Measurements from ENCODE around the gene BABAM2. TPM values are rescaled to one million over a fixed set of nuclear protein-coding genes. Genes with fewer than 3 reads are reported as not detected.

BABAM2 gene
- total and polyA plus RNA-seq, 9 of the 15 experiments (the other 6 are each of a cell fraction or from before 2014, with no cell fraction given): 10.9 to 37.4 (median 25.6) TPM

DNA sequence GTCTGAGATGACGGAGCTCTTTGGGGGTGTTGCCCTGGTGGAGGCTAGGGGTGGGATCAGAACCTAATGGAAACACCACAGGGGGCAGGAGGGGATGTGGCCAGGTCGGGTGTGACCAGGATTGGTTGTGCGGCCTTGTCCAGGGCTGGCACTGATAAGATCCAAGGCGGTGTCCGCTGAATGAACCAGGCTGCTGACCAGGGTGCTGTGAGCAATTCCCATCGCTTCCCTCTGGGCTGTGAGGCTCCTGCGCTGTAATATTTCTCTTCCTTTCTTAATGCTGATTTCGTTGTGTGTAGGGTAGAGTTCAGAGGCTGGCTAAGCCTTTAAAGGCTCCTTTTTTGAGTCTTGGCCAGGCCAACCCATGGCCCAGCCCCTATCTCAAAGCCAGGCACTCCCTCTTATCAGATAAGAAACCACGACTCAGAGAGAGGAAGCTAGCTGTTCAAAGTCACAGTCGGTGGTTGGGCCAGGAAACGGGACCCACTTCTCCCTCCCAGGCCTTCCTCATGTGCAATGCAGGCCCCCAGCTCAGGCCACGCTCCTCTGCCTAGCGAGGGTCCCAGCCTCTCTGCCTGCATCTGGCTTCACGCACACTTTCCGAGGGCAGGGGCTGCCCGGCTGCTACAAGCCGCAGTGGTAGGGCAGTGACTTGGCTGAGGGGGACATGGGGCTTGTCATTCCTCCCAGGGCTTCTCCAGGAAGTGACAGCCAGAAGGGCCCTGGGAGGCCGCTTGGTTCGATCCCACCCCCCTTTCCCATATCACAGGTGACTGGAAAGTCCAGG lies 476.2 kb downstream of the BABAM2 start (continued):
- TF ChIP-seq, protein P1, sequence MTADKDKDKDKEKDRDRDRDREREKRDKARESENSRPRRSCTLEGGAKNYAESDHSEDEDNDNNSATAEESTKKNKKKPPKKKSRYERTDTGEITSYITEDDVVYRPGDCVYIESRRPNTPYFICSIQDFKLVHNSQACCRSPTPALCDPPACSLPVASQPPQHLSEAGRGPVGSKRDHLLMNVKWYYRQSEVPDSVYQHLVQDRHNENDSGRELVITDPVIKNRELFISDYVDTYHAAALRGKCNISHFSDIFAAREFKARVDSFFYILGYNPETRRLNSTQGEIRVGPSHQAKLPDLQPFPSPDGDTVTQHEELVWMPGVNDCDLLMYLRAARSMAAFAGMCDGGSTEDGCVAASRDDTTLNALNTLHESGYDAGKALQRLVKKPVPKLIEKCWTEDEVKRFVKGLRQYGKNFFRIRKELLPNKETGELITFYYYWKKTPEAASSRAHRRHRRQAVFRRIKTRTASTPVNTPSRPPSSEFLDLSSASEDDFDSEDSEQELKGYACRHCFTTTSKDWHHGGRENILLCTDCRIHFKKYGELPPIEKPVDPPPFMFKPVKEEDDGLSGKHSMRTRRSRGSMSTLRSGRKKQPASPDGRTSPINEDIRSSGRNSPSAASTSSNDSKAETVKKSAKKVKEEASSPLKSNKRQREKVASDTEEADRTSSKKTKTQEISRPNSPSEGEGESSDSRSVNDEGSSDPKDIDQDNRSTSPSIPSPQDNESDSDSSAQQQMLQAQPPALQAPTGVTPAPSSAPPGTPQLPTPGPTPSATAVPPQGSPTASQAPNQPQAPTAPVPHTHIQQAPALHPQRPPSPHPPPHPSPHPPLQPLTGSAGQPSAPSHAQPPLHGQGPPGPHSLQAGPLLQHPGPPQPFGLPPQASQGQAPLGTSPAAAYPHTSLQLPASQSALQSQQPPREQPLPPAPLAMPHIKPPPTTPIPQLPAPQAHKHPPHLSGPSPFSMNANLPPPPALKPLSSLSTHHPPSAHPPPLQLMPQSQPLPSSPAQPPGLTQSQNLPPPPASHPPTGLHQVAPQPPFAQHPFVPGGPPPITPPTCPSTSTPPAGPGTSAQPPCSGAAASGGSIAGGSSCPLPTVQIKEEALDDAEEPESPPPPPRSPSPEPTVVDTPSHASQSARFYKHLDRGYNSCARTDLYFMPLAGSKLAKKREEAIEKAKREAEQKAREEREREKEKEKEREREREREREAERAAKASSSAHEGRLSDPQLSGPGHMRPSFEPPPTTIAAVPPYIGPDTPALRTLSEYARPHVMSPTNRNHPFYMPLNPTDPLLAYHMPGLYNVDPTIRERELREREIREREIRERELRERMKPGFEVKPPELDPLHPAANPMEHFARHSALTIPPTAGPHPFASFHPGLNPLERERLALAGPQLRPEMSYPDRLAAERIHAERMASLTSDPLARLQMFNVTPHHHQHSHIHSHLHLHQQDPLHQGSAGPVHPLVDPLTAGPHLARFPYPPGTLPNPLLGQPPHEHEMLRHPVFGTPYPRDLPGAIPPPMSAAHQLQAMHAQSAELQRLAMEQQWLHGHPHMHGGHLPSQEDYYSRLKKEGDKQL (CRISPR knock-in tag; IDR thresholded peaks at IDR 0.05; ENCODE audit: borderline replicate concordance): no peak
- TF ChIP-seq, protein P2, sequence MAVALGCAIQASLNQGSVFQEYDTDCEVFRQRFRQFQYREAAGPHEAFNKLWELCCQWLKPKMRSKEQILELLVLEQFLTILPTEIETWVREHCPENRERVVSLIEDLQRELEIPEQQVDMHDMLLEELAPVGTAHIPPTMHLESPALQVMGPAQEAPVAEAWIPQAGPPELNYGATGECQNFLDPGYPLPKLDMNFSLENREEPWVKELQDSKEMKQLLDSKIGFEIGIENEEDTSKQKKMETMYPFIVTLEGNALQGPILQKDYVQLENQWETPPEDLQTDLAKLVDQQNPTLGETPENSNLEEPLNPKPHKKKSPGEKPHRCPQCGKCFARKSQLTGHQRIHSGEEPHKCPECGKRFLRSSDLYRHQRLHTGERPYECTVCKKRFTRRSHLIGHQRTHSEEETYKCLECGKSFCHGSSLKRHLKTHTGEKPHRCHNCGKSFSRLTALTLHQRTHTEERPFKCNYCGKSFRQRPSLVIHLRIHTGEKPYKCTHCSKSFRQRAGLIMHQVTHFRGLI (CRISPR knock-in tag; IDR thresholded peaks at IDR 0.05): peak; percentile 6; the same call in 1 of the 2 replicates
- TF ChIP-seq RBM25 (IDR thresholded peaks at IDR 0.05; ENCODE audit: low read depth, low read length, severe bottlenecking): no peak
- TF ChIP-seq RBM39 (optimal IDR thresholded peaks at IDR 0.05; ENCODE audit: low read depth, low read length): peak; percentile 78
- peak; percentile 94 for TF ChIP-seq SMARCE1 (IDR thresholded peaks at IDR 0.05)
- TF ChIP-seq, protein P3, sequence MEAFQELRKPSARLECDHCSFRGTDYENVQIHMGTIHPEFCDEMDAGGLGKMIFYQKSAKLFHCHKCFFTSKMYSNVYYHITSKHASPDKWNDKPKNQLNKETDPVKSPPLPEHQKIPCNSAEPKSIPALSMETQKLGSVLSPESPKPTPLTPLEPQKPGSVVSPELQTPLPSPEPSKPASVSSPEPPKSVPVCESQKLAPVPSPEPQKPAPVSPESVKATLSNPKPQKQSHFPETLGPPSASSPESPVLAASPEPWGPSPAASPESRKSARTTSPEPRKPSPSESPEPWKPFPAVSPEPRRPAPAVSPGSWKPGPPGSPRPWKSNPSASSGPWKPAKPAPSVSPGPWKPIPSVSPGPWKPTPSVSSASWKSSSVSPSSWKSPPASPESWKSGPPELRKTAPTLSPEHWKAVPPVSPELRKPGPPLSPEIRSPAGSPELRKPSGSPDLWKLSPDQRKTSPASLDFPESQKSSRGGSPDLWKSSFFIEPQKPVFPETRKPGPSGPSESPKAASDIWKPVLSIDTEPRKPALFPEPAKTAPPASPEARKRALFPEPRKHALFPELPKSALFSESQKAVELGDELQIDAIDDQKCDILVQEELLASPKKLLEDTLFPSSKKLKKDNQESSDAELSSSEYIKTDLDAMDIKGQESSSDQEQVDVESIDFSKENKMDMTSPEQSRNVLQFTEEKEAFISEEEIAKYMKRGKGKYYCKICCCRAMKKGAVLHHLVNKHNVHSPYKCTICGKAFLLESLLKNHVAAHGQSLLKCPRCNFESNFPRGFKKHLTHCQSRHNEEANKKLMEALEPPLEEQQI (IDR thresholded peaks at IDR 0.05): no peak
- TF ChIP-seq, protein P4, sequence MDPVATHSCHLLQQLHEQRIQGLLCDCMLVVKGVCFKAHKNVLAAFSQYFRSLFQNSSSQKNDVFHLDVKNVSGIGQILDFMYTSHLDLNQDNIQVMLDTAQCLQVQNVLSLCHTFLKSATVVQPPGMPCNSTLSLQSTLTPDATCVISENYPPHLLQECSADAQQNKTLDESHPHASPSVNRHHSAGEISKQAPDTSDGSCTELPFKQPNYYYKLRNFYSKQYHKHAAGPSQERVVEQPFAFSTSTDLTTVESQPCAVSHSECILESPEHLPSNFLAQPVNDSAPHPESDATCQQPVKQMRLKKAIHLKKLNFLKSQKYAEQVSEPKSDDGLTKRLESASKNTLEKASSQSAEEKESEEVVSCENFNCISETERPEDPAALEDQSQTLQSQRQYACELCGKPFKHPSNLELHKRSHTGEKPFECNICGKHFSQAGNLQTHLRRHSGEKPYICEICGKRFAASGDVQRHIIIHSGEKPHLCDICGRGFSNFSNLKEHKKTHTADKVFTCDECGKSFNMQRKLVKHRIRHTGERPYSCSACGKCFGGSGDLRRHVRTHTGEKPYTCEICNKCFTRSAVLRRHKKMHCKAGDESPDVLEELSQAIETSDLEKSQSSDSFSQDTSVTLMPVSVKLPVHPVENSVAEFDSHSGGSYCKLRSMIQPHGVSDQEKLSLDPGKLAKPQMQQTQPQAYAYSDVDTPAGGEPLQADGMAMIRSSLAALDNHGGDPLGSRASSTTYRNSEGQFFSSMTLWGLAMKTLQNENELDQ (CRISPR knock-in tag; IDR thresholded peaks at IDR 0.05; ENCODE audit: borderline replicate concordance): no peak
- no peak for TF ChIP-seq HOXB6 (CRISPR knock-in tag; IDR thresholded peaks at IDR 0.05; ENCODE audit: borderline replicate concordance)
- peak; percentile 51; the same call in 1 of the 2 replicates for TF ChIP-seq GABPB1 (CRISPR knock-in tag; IDR thresholded peaks at IDR 0.05)
- no peak for TF ChIP-seq ZNF12 (CRISPR knock-in tag; IDR thresholded peaks at IDR 0.05)
- no peak for TF ChIP-seq RFX1 (IDR thresholded peaks at IDR 0.05)
- TF ChIP-seq DDX20 (tag; IDR thresholded peaks at IDR 0.05; ENCODE audit: low read depth): no peak
- TF ChIP-seq, protein P5, sequence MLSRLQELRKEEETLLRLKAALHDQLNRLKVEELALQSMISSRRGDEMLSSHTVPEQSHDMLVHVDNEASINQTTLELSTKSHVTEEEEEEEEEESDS (CRISPR knock-in tag; IDR thresholded peaks at IDR 0.05): no peak
- TF ChIP-seq ZNF23 (CRISPR knock-in tag; IDR thresholded peaks at IDR 0.05): no peak
- no peak for TF ChIP-seq KAT7 (CRISPR knock-in tag; IDR thresholded peaks at IDR 0.05; ENCODE audit: borderline replicate concordance)
